Hematopoietic multipotent progenitor cell treated with erythropoietin and hydrocortisone succinate and interleukin-3 and kit ligand, for 8 days (in vitro differentiated cells): ENCODE data around the gene MCF2L.

Experiments
- DNase-seq: peaks from one replicate; pipeline ENCODE4 v3.0.0-alpha.2; 2015

Gene MCF2L

DNA sequence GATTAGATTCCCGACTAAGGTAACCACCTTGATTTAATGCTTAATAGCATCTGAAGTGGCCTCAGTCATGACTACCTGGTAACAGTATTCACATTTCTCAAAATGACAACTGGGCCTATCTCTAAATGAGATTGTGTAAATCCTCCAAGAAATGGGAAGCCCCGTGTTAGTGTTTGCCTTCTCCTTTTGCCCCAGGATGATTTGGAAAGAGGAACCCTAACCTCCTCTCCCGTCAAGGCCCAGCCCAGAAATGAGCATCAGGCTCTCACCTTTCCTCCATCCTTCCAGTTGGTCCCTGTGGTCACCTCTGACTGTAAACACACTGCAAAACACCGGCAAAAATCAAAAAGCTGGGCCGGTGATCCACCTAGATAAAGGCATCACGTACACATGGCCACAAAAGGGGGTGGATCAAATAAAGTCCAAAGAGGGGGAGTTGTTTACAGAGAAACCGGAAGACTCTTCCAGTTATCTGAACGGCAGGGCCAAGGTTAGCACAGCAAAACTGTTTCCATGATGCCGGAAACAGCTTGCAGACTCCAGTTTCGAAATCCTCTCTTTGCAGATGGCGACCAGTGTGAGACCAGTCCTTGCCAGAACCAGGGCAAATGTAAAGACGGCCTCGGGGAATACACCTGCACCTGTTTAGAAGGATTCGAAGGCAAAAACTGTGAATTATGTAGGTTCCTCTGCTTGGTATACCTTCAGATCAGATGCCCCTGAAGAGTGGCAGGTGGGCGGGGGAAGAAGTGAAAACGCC is 170.0 kb downstream of the MCF2L start:
- no peak for DNase-seq

DNA sequence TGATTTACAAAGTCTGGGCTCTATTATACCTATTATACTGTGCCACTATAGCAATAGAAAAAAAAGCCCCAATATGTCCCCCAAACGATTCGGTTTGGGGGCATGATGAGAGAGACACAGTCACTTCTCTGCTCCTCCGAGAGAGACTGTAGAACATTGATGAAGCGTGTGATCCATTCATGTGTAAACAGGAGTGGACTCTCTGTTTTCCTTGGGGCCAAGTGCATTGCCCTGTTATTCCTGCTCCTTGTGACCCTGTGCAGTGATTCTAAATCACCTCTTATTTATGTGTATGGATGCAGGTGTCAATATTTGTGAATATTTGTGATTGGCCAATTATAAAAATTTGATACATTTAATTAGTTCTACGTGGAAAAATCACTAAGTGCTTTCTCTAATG is 170.6 kb downstream of the MCF2L start:
- no peak for DNase-seq

DNA sequence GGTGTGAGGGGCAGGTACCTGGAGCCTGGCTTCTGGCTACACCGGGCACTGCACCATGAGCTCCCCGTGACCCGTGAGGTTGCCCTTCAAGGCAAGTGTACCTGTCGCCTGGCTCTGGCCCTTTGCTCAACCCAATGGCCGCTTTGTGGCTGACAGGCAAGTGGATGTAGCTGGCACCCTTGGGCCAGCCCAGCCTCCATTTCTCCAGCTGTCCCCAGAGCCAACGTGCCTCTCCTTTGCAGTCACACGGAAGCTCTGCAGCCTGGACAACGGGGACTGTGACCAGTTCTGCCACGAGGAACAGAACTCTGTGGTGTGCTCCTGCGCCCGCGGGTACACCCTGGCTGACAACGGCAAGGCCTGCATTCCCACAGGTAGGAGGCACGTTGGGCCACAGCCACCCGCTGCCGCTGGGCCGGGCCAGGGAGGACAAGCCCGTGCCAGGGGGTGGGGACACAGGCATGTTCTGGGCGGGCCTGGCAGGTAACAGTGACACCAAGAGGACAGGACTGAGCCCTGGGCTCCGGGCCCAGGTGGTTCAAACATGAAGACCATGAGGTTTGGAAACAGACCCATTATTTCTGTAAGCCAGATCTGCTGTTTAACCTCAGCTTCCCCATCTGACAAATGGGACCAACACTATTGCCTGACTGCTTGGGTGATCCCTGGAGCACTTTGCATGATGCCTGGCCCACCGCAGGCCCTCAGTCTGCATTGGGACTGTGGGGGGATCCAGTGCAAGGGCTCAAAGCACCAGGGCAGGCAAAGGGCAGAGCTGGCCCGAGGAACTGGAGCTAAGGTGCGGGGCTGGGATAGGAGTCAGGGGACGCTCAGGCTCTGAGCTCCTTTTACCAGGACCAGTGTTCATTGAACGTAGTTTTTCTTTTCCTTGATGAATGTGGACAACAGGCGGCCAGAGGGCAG is 171.9 kb downstream of the MCF2L start:
- no peak for DNase-seq

DNA sequence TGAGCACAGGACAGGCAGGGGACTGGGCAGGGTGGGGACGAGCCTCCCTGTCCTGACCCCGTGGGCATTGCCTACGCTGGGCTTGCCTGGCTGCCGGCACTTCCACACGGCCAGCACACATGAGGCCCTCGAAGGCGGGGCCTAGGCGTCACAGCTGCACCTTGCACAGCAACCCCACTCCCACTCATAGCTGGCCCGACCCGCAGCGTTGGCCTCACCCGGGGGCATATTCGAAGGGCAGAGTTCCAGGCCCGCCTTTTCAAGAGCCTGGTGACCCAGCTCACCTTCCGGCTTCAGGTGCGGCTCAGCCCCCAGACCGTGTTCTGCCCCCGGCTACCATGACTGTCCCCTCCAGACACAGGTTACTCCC is 172.6 kb downstream of the MCF2L start:
- DNase-seq = no peak

DNA sequence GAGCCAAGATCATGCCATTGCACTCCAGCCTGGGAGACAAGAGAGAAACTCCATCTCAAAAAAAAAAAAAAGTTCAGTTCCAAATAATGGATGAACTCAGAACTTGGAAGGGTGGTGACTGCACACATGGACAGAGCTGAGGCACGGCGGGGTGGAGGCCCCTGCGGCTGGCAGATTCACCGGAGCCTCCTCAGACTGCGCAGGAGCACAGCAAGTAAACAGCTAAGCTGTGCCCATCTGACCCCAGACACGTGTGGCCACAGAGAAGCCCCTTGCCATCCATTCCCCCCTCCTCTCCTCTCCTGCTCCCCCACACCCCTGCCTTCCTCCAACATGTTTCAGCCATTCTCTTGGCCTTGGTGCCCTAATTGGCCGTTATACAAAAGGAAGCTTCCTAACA is 173.9 kb downstream of the MCF2L start:
- DNase-seq = no peak

DNA sequence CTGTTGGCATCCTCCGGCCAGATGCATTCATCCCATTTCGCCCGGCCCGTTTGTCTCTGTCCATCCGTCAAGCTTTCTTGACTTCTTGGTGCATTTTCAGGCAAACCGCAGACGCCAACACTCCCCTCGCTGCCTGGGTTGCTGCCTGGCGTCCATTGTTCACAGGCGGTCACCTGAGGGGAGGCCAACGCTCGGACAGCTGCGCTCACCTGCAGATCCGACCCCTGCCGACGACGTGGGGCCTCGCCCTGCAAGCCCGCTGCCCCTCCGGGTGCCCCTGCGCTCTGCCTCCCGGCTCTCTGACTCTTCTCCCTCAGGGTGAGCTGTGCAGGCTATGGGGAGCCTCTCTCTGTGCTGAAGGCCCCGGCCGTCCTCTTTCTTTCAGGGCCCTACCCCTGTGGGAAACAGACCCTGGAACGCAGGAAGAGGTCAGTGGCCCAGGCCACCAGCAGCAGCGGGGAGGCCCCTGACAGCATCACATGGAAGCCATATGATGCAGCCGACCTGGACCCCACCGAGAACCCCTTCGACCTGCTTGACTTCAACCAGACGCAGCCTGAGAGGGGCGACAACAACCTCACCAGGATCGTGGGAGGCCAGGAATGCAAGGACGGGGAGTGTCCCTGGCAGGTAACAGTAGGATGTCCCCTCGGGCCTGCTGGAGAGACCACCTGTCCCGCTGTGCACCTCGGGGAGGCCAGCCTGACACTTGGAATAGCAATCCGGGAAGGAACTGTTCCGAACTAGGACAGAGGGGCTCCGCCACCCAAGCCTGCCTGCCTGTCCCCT is 174.6 kb downstream of the MCF2L start:
- no peak for DNase-seq

DNA sequence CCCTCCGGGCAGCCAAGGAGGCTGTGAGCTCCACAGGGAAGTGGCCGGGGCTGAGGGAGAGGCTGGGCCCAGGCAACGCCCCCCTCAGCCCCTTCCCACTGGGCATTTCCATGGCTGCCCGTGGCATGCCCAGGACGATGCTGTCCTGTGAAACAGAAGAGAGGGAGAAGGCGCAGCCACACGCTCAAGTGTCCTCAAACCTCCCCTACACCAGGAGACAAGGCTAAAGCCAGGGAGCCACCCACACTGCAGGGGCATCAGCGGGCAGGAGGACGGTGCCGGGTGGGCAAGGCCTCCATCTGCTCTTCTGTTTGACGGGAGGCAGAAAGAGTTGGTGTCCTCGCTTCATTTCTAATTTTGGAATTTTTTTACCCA is 175.2 kb downstream of the MCF2L start:
- no peak for DNase-seq

DNA sequence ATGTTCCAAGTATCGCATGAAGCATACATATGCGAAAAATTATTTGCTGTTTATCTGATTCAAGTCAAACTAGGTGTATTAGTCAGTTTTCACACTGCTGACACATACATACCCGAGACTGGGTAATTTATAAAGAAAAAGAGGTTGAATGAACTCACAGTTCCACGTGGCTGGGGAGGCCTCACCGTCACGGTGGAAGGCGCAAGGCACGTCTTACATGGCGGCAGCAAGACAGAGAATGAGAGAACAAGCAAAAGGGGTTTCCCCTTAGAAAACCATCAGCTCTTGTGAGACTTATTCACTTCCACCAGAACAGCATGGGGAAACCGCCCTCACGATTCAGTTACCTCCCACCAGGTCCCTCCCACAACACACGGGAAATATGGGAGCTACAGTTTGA is 176.5 kb downstream of the MCF2L start:
- no peak for DNase-seq

DNA sequence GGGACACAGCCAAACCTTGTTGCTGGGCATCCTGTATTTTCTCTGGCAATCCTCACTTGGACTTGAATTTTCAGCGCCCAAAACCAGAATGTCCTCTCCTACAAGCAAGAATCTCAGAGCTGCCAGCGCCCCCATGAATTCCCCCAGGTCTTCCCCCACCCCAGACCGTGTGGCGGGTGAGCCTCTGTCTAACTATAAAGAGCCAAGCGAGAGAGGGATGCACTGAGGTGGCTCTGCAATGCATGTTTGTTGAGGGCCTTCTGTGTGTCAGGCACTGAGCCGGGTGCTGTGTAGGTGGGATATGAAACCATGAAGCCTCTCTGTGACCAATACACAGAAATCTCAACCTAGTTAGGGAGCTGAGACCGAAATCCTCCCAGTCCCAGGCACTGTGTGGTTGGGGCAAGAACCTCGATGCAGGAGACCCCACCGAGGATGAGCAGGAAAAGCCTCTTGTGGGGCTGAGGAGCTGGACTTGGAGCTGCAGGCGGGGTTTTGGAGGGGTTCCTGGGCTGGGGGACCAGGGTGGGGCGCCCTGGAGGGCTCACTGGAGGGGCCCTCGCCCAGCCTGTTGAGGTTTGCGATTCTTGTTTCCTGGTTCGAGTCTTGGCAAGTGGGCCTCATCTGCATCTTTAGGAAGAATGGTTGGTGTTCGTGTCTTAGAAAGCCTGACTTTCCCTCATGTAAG is 177.0 kb downstream of the MCF2L start:
- no peak for DNase-seq

DNA sequence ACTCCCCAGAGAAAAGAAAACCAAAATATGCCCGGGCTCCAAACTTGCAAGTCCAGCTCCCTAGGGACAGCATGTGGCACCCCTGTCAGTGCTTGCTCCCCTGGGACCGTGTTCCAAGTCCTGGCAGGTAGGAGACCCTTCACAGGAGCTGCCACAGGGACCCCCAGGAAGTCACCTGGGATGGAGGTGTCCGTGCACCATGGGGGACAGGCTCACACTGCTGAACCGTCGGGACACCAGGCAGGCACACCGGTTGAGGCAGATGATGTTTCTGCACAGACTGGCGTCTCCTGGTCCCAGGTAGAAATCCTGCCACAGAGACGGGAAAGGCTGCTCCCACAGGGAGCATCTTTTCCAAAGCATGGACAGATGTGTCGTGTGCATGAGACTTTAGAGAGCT is 177.7 kb downstream of the MCF2L start:
- no peak for DNase-seq

DNA sequence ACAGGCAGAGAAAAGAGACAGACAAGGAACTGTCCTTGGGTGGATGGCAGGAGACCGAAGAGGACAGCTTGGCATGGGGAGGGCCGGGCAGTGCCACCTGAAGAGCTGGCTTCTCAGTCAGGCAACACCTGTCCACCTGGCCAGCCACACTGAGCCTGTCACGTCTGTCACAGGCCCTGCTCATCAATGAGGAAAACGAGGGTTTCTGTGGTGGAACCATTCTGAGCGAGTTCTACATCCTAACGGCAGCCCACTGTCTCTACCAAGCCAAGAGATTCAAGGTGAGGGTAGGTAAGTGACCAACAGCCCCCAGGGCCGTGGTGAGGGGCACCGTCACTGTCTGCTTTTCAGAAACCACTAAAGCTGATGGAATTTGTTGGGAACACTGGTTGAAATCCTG is 178.2 kb downstream of the MCF2L start:
- DNase-seq = no peak

DNA sequence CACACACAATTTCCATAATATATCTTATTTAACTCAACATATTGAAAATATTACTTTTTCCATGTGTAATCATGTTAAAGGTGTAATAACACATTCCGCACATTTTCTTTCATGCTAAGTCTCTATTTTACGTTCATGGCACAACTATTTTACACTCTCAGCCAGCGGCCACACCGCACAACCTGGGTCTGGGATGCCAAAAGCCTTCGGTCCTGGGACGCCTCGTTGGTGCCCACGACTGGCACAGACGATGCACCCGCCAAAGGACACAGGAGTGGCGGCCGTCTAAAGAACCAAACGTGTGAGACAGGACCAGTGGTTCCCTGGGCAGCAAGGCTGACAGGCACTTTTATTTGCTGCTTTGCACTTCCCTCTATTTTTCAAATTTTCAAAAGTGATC is 179.4 kb downstream of the MCF2L start:
- DNase-seq = no peak

DNA sequence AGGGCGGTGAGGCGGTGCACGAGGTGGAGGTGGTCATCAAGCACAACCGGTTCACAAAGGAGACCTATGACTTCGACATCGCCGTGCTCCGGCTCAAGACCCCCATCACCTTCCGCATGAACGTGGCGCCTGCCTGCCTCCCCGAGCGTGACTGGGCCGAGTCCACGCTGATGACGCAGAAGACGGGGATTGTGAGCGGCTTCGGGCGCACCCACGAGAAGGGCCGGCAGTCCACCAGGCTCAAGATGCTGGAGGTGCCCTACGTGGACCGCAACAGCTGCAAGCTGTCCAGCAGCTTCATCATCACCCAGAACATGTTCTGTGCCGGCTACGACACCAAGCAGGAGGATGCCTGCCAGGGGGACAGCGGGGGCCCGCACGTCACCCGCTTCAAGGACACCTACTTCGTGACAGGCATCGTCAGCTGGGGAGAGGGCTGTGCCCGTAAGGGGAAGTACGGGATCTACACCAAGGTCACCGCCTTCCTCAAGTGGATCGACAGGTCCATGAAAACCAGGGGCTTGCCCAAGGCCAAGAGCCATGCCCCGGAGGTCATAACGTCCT is 180.0 kb downstream of the MCF2L start:
- DNase-seq = no peak
